ENCODE measurements around the gene KANSL1L.

KANSL1L gene

GRCh38 chr2:210072493-210072892 lies 98.7 kb downstream of the KANSL1L start:
- H3K36me3 Mint-ChIP-seq: peaks cover 4% of the 10 kb centered on the region
- no peak overlapping the region for H3K4me3 Mint-ChIP-seq
- H3K27ac Mint-ChIP-seq: no peak overlapping the region
- no peaks in the 10 kb centered on the region for H3K9me3 Mint-ChIP-seq (ENCODE audit: low read depth)
- no peaks in the 10 kb centered on the region for H3K4me1 Mint-ChIP-seq (ENCODE audit: low read depth)
- H3K27me3 Mint-ChIP-seq: no peaks in the 10 kb centered on the region

GRCh38 chr2:210063306-210063705 lies 107.9 kb downstream of the KANSL1L start:
- no peak overlapping the region for H3K27ac Mint-ChIP-seq
- H3K9me3 Mint-ChIP-seq (ENCODE audit: low read depth): no peaks in the 10 kb centered on the region
- H3K27me3 Mint-ChIP-seq: no peaks in the 10 kb centered on the region
- no peak overlapping the region for H3K4me3 Mint-ChIP-seq
- no peaks in the 10 kb centered on the region for H3K4me1 Mint-ChIP-seq (ENCODE audit: low read depth)
- H3K36me3 Mint-ChIP-seq: peaks cover 6% of the 10 kb centered on the region

- H3K27ac Mint-ChIP-seq: no peak overlapping the region
- H3K9me3 Mint-ChIP-seq (ENCODE audit: low read depth): peaks cover 11% of the 10 kb centered on the region
- H3K4me1 Mint-ChIP-seq (ENCODE audit: low read depth): no peaks in the 10 kb centered on the region
- no peak overlapping the region for H3K4me3 Mint-ChIP-seq
- H3K27me3 Mint-ChIP-seq: no peaks in the 10 kb centered on the region
- H3K36me3 Mint-ChIP-seq: peaks cover 24% of the 10 kb centered on the region
These were observed 115.4 kb downstream of the KANSL1L start for GRCh38 chr2:210055825-210056224.

GRCh38 chr2:210054696-210055095 lies 116.5 kb downstream of the KANSL1L start:
- no peak overlapping the region for H3K4me3 Mint-ChIP-seq
- H3K4me1 Mint-ChIP-seq (ENCODE audit: low read depth): no peaks in the 10 kb centered on the region
- peaks cover 24% of the 10 kb centered on the region for H3K36me3 Mint-ChIP-seq
- H3K27ac Mint-ChIP-seq: no peak overlapping the region
- no peaks in the 10 kb centered on the region for H3K27me3 Mint-ChIP-seq
- H3K9me3 Mint-ChIP-seq (ENCODE audit: low read depth): peaks cover 11% of the 10 kb centered on the region

- H3K36me3 Mint-ChIP-seq: peaks cover 23% of the 10 kb centered on the region
- no peak overlapping the region for H3K27ac Mint-ChIP-seq
- no peak overlapping the region for H3K4me3 Mint-ChIP-seq
- no peaks in the 10 kb centered on the region for H3K27me3 Mint-ChIP-seq
- H3K4me1 Mint-ChIP-seq (ENCODE audit: low read depth): no peaks in the 10 kb centered on the region
- peaks cover 16% of the 10 kb centered on the region for H3K9me3 Mint-ChIP-seq (ENCODE audit: low read depth)
These were observed 120.3 kb downstream of the KANSL1L start for GRCh38 chr2:210050885-210051284.

GRCh38 chr2:210049831-210050230 lies 121.4 kb downstream of the KANSL1L start:
- H3K36me3 Mint-ChIP-seq: peaks cover 19% of the 10 kb centered on the region
- H3K4me3 Mint-ChIP-seq: no peak overlapping the region
- H3K27me3 Mint-ChIP-seq: no peaks in the 10 kb centered on the region
- no peak overlapping the region for H3K27ac Mint-ChIP-seq
- H3K9me3 Mint-ChIP-seq (ENCODE audit: low read depth): peaks cover 9% of the 10 kb centered on the region
- no peaks in the 10 kb centered on the region for H3K4me1 Mint-ChIP-seq (ENCODE audit: low read depth)

- peaks cover 5% of the 10 kb centered on the region for H3K9me3 Mint-ChIP-seq (ENCODE audit: low read depth)
- H3K27ac Mint-ChIP-seq: no peak overlapping the region
- H3K36me3 Mint-ChIP-seq: peaks cover 12% of the 10 kb centered on the region
These were observed 124.2 kb downstream of the KANSL1L start for GRCh38 chr2:210046851-210047500.

GRCh38 chr2:210038078-210038477 lies 133.1 kb downstream of the KANSL1L start:
- H3K4me3 Mint-ChIP-seq: no peak overlapping the region
- no peak overlapping the region for H3K27ac Mint-ChIP-seq
- H3K9me3 Mint-ChIP-seq (ENCODE audit: low read depth): peaks cover 7% of the 10 kb centered on the region
- no peaks in the 10 kb centered on the region for H3K27me3 Mint-ChIP-seq
- H3K36me3 Mint-ChIP-seq: peaks cover 2% of the 10 kb centered on the region
- H3K4me1 Mint-ChIP-seq (ENCODE audit: low read depth): no peaks in the 10 kb centered on the region

More at GRCh38 chr2:210046851-210047500, 124.2 kb downstream of the KANSL1L start:
- H3K27me3 Mint-ChIP-seq: no peaks in the 10 kb centered on the region
- H3K4me1 Mint-ChIP-seq (ENCODE audit: low read depth): no peaks in the 10 kb centered on the region
- H3K4me3 Mint-ChIP-seq: no peak overlapping the region

- Mint-ChIP-seq H3K9me3 (ENCODE audit: low read depth) (peaks cover 7% of the 10 kb centered on the region), H3K27ac (no peak overlapping the region), H3K36me3 (no peaks in the 10 kb centered on the region), H3K4me3 (no peak overlapping the region), H3K4me1 (ENCODE audit: low read depth) (no peaks in the 10 kb centered on the region), H3K27me3 (no peaks in the 10 kb centered on the region)
These were observed 135.5 kb downstream of the KANSL1L start for GRCh38 chr2:210035679-210036078.

- Mint-ChIP-seq H3K27ac (no peak overlapping the region), H3K27me3 (no peaks in the 10 kb centered on the region), H3K4me1 (ENCODE audit: low read depth) (no peaks in the 10 kb centered on the region), H3K9me3 (ENCODE audit: low read depth) (peaks cover 7% of the 10 kb centered on the region), H3K36me3 (no peaks in the 10 kb centered on the region), H3K4me3 (no peak overlapping the region)
These were observed 137.0 kb downstream of the KANSL1L start for GRCh38 chr2:210034087-210034683.

GRCh38 chr2:210028178-210028577 lies 143.0 kb downstream of the KANSL1L start:
- H3K27ac Mint-ChIP-seq: no peak overlapping the region
- no peaks in the 10 kb centered on the region for H3K9me3 Mint-ChIP-seq (ENCODE audit: low read depth)
- no peaks in the 10 kb centered on the region for H3K4me1 Mint-ChIP-seq (ENCODE audit: low read depth)
- H3K36me3 Mint-ChIP-seq: peaks cover 2% of the 10 kb centered on the region
- H3K4me3 Mint-ChIP-seq: no peak overlapping the region
- H3K27me3 Mint-ChIP-seq: no peaks in the 10 kb centered on the region

- H3K4me1 Mint-ChIP-seq (ENCODE audit: low read depth): no peaks in the 10 kb centered on the region
- peaks cover 4% of the 10 kb centered on the region for H3K36me3 Mint-ChIP-seq
- H3K27ac Mint-ChIP-seq: no peak overlapping the region
- H3K9me3 Mint-ChIP-seq (ENCODE audit: low read depth): no peaks in the 10 kb centered on the region
- no peaks in the 10 kb centered on the region for H3K27me3 Mint-ChIP-seq
- no peak overlapping the region for H3K4me3 Mint-ChIP-seq
These were observed 143.6 kb downstream of the KANSL1L start for GRCh38 chr2:210027608-210028007.

GRCh38 chr2:210022824-210023223 lies 148.4 kb downstream of the KANSL1L start:
- no peaks in the 10 kb centered on the region for H3K9me3 Mint-ChIP-seq (ENCODE audit: low read depth)
- no peak overlapping the region for H3K4me3 Mint-ChIP-seq
- no peaks in the 10 kb centered on the region for H3K4me1 Mint-ChIP-seq (ENCODE audit: low read depth)
- no peak overlapping the region for H3K27ac Mint-ChIP-seq
- H3K36me3 Mint-ChIP-seq: peaks cover 7% of the 10 kb centered on the region
- H3K27me3 Mint-ChIP-seq: no peaks in the 10 kb centered on the region

- H3K4me3 Mint-ChIP-seq: no peak overlapping the region
- no peak overlapping the region for H3K27ac Mint-ChIP-seq
- H3K9me3 Mint-ChIP-seq (ENCODE audit: low read depth): no peaks in the 10 kb centered on the region
- H3K36me3 Mint-ChIP-seq: peaks cover 13% of the 10 kb centered on the region
- H3K4me1 Mint-ChIP-seq (ENCODE audit: low read depth): peaks cover 2% of the 10 kb centered on the region
- H3K27me3 Mint-ChIP-seq: no peaks in the 10 kb centered on the region
These were observed 151.1 kb downstream of the KANSL1L start for GRCh38 chr2:210020138-210020537.

- Mint-ChIP-seq H3K4me1 (ENCODE audit: low read depth) (peaks cover 54% of the 10 kb centered on the region), H3K27ac (peak overlapping the region; percentile 8), H3K27me3 (no peaks in the 10 kb centered on the region), H3K9me3 (ENCODE audit: low read depth) (no peaks in the 10 kb centered on the region), H3K4me3 (no peak overlapping the region), H3K36me3 (peaks cover 11% of the 10 kb centered on the region)
These were observed 161.3 kb downstream of the KANSL1L start for GRCh38 chr2:210009896-210010295.

- H3K27me3 Mint-ChIP-seq: no peaks in the 10 kb centered on the region
- peaks cover 9% of the 10 kb centered on the region for H3K36me3 Mint-ChIP-seq
- no peak overlapping the region for H3K4me3 Mint-ChIP-seq
- H3K27ac Mint-ChIP-seq: no peak overlapping the region
- no peaks in the 10 kb centered on the region for H3K9me3 Mint-ChIP-seq (ENCODE audit: low read depth)
- H3K4me1 Mint-ChIP-seq (ENCODE audit: low read depth): peaks cover 62% of the 10 kb centered on the region
These were observed 162.1 kb downstream of the KANSL1L start for GRCh38 chr2:210009126-210009525.

All from activated naive CD8-positive, alpha-beta T cell (primary cell).